ENCODE results near the gene PCDH9. TPM values are rescaled to one million over a fixed set of nuclear protein-coding genes. Genes with fewer than 3 reads are reported as not detected.

The PCDH9 gene
- total RNA-seq, 4 donors from 2014 or later: 5.7 to 12.9 (median 6.8) TPM

DNA sequence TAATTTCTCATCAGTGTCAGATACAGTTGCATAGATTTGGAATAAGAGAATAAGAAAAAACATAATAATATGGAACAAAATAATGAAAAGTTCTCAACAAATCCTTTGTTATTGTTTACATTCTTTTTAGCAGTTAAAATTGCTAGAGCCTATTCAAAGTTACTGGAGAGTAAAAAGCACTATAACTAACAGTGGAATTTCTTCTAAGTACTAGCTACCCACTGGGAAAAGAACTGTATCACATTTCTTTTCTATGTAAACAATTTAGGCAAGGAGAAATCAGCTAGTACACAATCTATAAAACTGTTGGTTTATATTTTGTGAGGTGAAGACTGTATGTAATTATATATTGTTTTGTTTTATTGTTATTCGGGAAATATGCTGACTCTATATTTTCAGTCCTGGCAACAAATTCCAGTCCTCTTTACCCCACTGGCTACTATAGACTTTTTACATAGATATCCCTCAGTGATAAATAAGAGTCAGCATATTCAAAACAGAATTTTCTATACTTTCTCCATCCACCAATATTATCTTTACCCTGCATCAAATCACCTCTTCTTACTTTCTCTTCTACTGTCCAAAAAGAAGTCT, 222.0 kb downstream of the PCDH9 start:
- DNase-seq (ENCODE audit: low spot score): no peak
- no peak for ATAC-seq (ENCODE audit: low FRiP score)
- TF ChIP-seq, protein P1, sequence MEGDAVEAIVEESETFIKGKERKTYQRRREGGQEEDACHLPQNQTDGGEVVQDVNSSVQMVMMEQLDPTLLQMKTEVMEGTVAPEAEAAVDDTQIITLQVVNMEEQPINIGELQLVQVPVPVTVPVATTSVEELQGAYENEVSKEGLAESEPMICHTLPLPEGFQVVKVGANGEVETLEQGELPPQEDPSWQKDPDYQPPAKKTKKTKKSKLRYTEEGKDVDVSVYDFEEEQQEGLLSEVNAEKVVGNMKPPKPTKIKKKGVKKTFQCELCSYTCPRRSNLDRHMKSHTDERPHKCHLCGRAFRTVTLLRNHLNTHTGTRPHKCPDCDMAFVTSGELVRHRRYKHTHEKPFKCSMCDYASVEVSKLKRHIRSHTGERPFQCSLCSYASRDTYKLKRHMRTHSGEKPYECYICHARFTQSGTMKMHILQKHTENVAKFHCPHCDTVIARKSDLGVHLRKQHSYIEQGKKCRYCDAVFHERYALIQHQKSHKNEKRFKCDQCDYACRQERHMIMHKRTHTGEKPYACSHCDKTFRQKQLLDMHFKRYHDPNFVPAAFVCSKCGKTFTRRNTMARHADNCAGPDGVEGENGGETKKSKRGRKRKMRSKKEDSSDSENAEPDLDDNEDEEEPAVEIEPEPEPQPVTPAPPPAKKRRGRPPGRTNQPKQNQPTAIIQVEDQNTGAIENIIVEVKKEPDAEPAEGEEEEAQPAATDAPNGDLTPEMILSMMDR (IDR thresholded peaks at IDR 0.05): no peak

DNA sequence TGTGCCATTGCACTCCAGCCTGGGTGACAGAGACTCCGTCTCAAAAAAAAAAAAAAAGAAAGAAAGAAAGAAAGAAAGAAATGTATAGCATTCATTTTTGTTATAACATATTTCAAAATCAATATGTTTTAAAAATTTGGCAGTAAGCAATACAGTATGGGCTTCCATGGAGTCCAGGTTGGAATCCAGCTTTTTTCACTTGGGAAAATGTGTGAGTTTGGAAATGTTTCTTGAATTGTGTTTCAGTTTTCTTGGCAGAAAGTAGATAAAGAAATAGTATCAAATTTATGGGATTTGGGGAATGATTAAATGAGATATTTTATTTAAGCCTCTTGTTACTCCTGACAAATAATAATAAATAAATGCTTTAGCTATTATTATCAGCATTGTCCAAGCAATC, 225.6 kb downstream of the PCDH9 start:
- DNase-seq (ENCODE audit: low spot score) (no peak), ATAC-seq (ENCODE audit: low FRiP score) (no peak)
- TF ChIP-seq, protein P1 (IDR thresholded peaks at IDR 0.05): no peak

DNA sequence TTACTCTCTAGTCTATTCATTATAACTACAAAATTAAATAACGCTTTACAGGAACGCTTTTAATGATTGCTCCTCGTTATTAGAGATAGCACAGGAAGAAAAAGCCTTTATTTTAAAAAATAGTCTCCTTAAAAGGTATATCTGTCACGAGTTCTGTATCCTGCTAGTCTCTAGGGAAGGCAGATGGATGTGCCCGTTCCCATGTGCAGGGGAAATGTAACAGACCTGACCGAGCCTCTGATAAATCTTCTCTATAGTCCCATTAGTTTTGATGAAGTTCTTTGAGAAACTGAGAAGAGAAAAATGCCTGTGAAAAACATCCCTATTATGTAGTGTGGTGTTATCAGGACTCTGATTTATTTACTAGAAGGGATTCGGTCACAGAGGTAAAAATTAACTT, 226.4 kb downstream of the PCDH9 start:
- ATAC-seq (ENCODE audit: low FRiP score): no peak
- no peak for DNase-seq (ENCODE audit: low spot score)
- TF ChIP-seq, protein P1 (IDR thresholded peaks at IDR 0.05): no peak

DNA sequence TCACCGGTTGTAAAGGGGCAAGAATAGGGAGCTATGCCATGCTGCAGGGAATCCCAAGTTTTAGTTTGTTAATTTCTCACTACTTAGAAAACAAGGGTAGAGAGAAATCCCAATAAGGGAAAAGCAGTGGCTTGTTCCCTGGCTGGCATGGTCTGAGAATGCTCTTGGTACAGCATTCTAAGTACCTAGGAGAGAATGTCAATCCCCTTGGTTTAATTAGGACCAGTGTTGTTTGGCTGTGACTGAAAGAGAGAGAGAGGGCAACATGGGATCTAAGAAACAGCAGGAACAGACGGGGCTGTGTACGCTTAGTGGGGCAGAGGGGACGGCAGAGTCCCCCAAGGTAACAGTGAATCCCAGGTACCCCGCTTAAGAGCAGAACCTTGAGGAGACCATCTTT, 228.8 kb downstream of the PCDH9 start:
- DNase-seq (ENCODE audit: low spot score) (no peak), ATAC-seq (ENCODE audit: low FRiP score) (no peak)
- TF ChIP-seq, protein P1 (IDR thresholded peaks at IDR 0.05): no peak

DNA sequence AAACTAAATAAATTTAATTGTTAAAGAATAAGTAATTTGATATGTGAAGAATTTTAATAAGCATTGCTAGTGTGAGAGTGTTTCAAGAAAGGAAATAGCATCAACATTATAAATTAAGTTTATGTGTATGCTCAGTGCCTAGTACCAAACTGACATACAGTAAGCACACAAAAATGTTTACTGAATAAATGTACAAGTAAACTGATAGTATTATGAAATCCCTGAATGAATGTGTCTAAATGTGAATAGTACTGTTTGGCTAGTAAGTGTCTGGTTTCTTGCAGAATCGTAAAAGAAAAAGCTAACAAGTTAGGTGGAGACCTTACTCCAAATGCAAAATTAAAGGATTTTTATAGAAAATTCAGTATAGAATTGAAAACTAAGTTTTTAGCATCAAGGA, 233.6 kb downstream of the PCDH9 start:
- ATAC-seq (ENCODE audit: low FRiP score) (no peak), DNase-seq (ENCODE audit: low spot score) (no peak)
- TF ChIP-seq, protein P1 (IDR thresholded peaks at IDR 0.05): no peak

DNA sequence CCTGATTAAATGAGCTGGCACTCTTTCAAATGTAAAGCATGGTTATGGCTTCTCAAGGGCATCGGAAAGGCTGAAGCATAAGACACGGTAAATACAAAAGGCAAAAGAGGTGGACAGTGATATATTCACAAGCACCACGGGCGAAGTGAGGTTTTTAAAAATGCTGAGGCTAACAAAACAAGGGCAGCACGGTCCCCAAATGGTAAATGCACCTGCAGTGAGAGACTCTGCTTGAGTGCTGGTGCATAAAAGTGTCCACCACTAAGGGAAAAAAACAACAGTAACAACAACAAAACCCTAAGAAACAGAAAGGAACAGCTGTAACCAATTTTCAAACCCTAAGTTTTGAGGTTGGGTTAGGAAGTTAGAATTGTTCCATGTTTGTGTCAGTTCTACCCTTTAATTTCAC, 234.9 kb downstream of the PCDH9 start:
- ATAC-seq (ENCODE audit: low FRiP score) (no peak), DNase-seq (ENCODE audit: low spot score) (no peak)
- TF ChIP-seq, protein P1 (IDR thresholded peaks at IDR 0.05): no peak

DNA sequence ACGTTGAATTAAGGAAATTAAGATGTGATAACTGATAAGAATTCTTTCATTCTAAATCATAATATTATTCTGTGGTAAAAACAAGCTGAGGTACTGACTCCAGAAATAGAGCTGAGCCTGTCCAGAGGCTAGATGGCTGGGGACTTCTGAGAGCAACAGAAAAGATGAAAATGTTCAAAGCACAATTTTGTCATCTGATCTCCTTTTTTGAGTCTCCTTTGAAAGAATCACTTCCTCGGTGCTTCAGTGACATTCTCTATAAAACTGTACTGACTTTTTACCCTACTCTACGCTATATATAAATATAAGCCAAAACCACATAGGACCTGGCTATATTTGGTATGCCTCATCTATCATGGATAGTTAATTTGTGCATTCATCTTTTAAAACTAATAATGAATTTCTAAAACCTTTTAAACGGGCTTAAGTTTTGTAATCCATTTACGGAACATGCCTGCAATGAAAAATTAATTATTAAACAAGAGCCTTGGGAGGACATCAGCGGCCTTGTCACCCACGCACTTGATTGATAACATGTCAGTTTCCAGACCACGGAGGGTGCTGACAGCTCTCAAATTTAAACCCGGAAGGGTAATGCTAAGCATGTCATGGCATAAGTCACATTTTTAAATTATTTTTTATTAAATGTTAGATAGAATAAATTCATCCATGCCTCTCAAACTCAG, 235.5 kb downstream of the PCDH9 start:
- ATAC-seq (ENCODE audit: low FRiP score): no peak
- no peak for DNase-seq (ENCODE audit: low spot score)
- TF ChIP-seq, protein P1 (IDR thresholded peaks at IDR 0.05): no peak

All from omental fat pad (tissue), 4 donors.